ENCODE results near the gene GRIPAP1.

GRCh38 chrX:48989483-48989882 lies 12.6 kb downstream of the GRIPAP1 start:
- no peak for TF ChIP-seq CTCF (IDR thresholded peaks at IDR 0.05)
- TF ChIP-seq POLR2A (IDR thresholded peaks at IDR 0.05): no peak
